Endothelial cell of umbilical vein (primary cell): ENCODE results near the gene NPAT. TPM values are rescaled to one million over a fixed set of nuclear protein-coding genes. Genes with fewer than 3 reads are reported as not detected.

ENCODE experiments used
- BruUV-seq: library from RNA; stranded (reverse); fragments of 400-500 nt; replicated peaks from 2 replicates; lab custom pipeline; 2021; lab: Mats Ljungman, UMichigan
- CTCF ChIA-PET: fragments of 300-600, 350-600 bp; sonication (Branson Sonifier 250); formaldehyde crosslinking; loops from one replicate; lab custom pipeline; 2021; ENCODE audit warnings: antibody characterized with exemption, inconsistent platforms; lab: Charles Lee
- POLR2A ChIA-PET: fragments of 300-600, 350-600 bp; sonication (Branson Sonifier 250); formaldehyde crosslinking; loops from one replicate; lab custom pipeline; 2021; ENCODE audit warnings: antibody characterized with exemption, inconsistent platforms; lab: Charles Lee
- DNase-seq: peaks from one replicate; pipeline ENCODE4 v3.0.0-alpha.2; 2011; ENCODE audit warnings: low read depth, low spot score
- FAIRE-seq: peaks from 2 replicates; lab custom pipeline; 2011; peaks lifted over from hg19 to GRCh38; lab: Jason Lieb, UNC
- H2AFZ ChIP-seq: 2 replicates; pipeline ENCODE4 v1.6.0; 2012; ENCODE audit warnings: low read depth, low read length, control low read depth, inconsistent platforms
- H3K27ac ChIP-seq: 2 replicates; pipeline ENCODE4 v1.5.1; 2011; ENCODE audit warnings: low read depth, mild to moderate bottlenecking, control low read depth, low read length, moderate library complexity; ENCODE audit not compliant: insufficient read depth
- H3K27me3 ChIP-seq, 2 experiments: 2 replicates each; pipeline versions ENCODE4 v1.6.0 to v1.6.1; 2011; ENCODE audit warnings: low read length in 2 of 2, mixed read lengths in 1 of 2; ENCODE audit not compliant: control insufficient read depth in 2 of 2, insufficient read depth in 2 of 2
- H3K36me3 ChIP-seq, 2 experiments: 2 replicates in 1 of 2; 3 replicates in 1 of 2; pipeline ENCODE4 v1.5.1; 2011; ENCODE audit warnings: low read length in 2 of 2, mild to moderate bottlenecking in 1 of 2, moderate library complexity in 1 of 2; ENCODE audit not compliant: control insufficient read depth in 2 of 2, insufficient read depth in 2 of 2; ENCODE audit errors: extremely low read depth in 1 of 2
- H3K4me1 ChIP-seq: 3 replicates; pipeline ENCODE4 v1.5.1; 2011; ENCODE audit warnings: mild to moderate bottlenecking, low read length; ENCODE audit not compliant: control insufficient read depth, insufficient read depth; ENCODE audit errors: extremely low read depth
- H3K4me2 ChIP-seq: 2 replicates; pipeline ENCODE4 v1.6.1; 2011; ENCODE audit warnings: low read length, control low read depth, mixed read lengths; ENCODE audit not compliant: insufficient read depth
- H3K4me3 ChIP-seq, 3 experiments: fragments of 200-600 bp in 1 of 3; sonication (generic), shearing (Covaris generic) in 1 of 3; replicated peaks in 1 of 3; 2 replicates each; pipeline ENCODE4 v1.5.1; 2011 to 2016; ENCODE audit warnings: control low read depth in 3 of 3, low read length in 3 of 3, mild to moderate bottlenecking in 2 of 3, inconsistent platforms in 1 of 3, low read depth in 1 of 3, moderate library complexity in 1 of 3; ENCODE audit not compliant: insufficient read depth in 1 of 3
- H3K79me2 ChIP-seq: 2 replicates; pipeline ENCODE4 v1.6.0; 2012; ENCODE audit warnings: low read length, inconsistent platforms; ENCODE audit not compliant: control insufficient read depth, insufficient read depth
- H3K9ac ChIP-seq: replicated peaks from 2 replicates; pipeline ENCODE3; 2011; ENCODE audit warnings: low read length, control low read depth; ENCODE audit not compliant: insufficient read depth; ENCODE audit errors: extremely low read depth
- H3K9me1 ChIP-seq: replicated peaks from 3 replicates; pipeline ENCODE4 v1.6.0; 2011; ENCODE audit warnings: mild to moderate bottlenecking, low read length; ENCODE audit not compliant: control insufficient read depth, insufficient read depth; ENCODE audit errors: extremely low read depth
- H3K9me3 ChIP-seq: replicated peaks from 2 replicates; pipeline ENCODE4 v1.5.1; 2012; ENCODE audit warnings: low read length, inconsistent platforms; ENCODE audit not compliant: control insufficient read depth, insufficient read depth
- H4K20me1 ChIP-seq: replicated peaks from 2 replicates; pipeline ENCODE3; 2011; ENCODE audit warnings: mild to moderate bottlenecking, low read length; ENCODE audit not compliant: control insufficient read depth, insufficient read depth; ENCODE audit errors: extremely low read depth
- EZH2 ChIP-seq: IDR thresholded peaks from 2 replicates; pipeline ENCODE4 v1.6.1; 2012; ENCODE audit warnings: borderline replicate concordance, low read depth, mild to moderate bottlenecking, moderate library complexity, low read length, inconsistent platforms; ENCODE audit not compliant: severe bottlenecking
- FOS ChIP-seq: IDR thresholded peaks from 2 replicates; pipeline ENCODE4 v1.6.1; 2011; ENCODE audit warnings: mild to moderate bottlenecking, low read length, moderate library complexity, borderline replicate concordance; ENCODE audit not compliant: insufficient read depth
- GATA2 ChIP-seq: IDR thresholded peaks from 2 replicates; pipeline ENCODE4 v1.7.0; 2011; ENCODE audit warnings: low read depth, mild to moderate bottlenecking, moderate library complexity, mixed read lengths, low read length; ENCODE audit not compliant: insufficient read length, insufficient read depth
- JUN ChIP-seq: IDR thresholded peaks from 2 replicates; pipeline ENCODE4 v1.6.1; 2011; ENCODE audit warnings: borderline replicate concordance, low read depth; ENCODE audit not compliant: insufficient read length, insufficient read depth
- MYC ChIP-seq: IDR thresholded peaks from one replicate; pipeline ENCODE4 v1.6.1; 2011; ENCODE audit warnings: mild to moderate bottlenecking, low read depth, low read length
- POLR2A ChIP-seq: IDR thresholded peaks from 2 replicates; pipeline ENCODE4 v1.6.1; 2012; ENCODE audit warnings: low read depth, mild to moderate bottlenecking, control low read depth, low read length
- POLR2AphosphoS5 ChIP-seq: IDR thresholded peaks from 2 replicates; pipeline ENCODE4 v1.6.1; 2012; ENCODE audit warnings: low read depth, mild to moderate bottlenecking, control low read depth, low read length, moderate library complexity; ENCODE audit not compliant: insufficient read depth
- dilution Hi-C: fragments of 300-500 bp; cut with MboI; formaldehyde crosslinking; loops from one replicate; pipeline ENCODE4 v1.15.0; 2019; ENCODE audit warnings: low sequenced_read_pairs; ENCODE audit not compliant: extremely low pct_ligation_motif_present
- intact Hi-C: fragments of 100-400 bp; cut with micrococcal nuclease; formaldehyde crosslinking; loops from one replicate; pipeline ENCODE4 v1.10.0; 2022
- polyA plus RNA-seq, 4 experiments: library from polyadenylated mRNA; depleted of rRNA in 3 of 4; stranded (reverse) in 3 of 4; unstranded in 1 of 4; fragments of >200 nt; gene quantifications; 2 replicates each; pipeline versions ENCODE4 v1.2.1 to v1.2.3, GENCODE V29; 2011 to 2012; ENCODE audit warnings: missing spikeins in 1 of 4
- total RNA-seq: library from RNA; stranded (reverse); gene quantifications from 2 replicates; pipeline ENCODE4 v1.2.3, GENCODE V29; 2021
- TF ChIP-seq, protein P1 (sequence below), 2 donors: IDR thresholded peaks; 1 replicate in 1 of 2; 2 replicates in 1 of 2; pipeline ENCODE4 v1.5.1; 2011; ENCODE audit warnings: low read length in 2 of 2, mild to moderate bottlenecking in 2 of 2, moderate library complexity in 2 of 2, control low read depth in 1 of 2, inconsistent platforms in 1 of 2, low read depth in 1 of 2; ENCODE audit not compliant: insufficient read depth in 1 of 2; ENCODE audit errors: extremely low read depth in 1 of 2
- TF ChIP-seq, protein P2 (sequence below): IDR thresholded peaks from 2 replicates; pipeline ENCODE4 v1.6.1; 2011; ENCODE audit not compliant: insufficient read depth, insufficient read length

The NPAT gene
- total and polyA plus RNA-seq, 2 donors (not counting 3 experiments of a cell fraction or from before 2014, with no cell fraction given): 4.4 to 19.0 TPM

DNA sequence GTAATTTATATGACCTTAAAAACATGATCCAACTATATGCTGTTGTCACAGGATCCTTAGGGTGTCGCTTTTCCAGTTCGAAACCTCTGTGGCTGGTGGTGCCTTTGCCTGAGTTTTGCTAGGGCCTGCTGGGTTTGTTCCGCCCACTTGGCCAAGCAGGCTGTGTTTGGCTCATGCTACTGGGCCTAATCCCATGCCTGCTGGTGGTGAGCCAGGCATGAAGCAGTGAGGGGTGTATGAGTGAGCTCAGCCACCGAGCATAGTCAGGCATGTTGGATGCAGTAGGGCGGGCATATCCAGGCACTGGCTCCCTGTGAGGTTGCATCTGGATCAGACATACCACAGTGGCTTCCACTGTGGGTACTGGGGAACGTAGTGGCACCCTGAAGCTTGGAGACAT lies 16.3 kb downstream of the NPAT start:
- dilution Hi-C loops: no loop called here

DNA sequence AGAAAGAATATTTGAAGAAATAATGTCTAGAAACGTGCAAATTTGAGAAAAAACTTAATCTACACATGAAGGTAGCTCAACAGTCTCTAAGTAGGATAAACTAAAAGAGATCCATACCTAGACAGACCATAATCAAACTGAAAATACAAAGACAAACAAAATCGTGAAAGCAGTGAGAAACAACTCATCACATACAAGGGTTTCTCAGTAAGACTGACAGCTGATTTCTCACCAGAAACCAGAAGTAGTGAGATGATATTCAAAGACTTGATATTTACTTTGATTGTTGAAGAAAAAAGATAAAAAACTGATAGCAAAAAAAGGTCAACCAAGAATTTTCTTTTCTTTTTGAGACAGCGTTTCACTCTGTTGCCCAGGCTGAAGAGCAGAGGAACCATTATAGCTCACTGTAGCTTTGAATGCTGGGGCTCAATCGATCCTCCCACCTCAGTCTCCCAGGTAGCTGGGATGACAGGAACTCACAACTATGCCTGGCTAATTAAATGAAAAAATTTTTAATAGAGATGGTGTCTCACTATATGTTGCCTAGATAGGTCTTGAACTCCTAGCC lies 17.4 kb downstream of the NPAT start:
- no peaks in the 10 kb centered on the region for H3K27me3 ChIP-seq
- no peak overlapping the region for H3K4me2 ChIP-seq
- H3K36me3 ChIP-seq: peaks cover 12 to 25% of the 10 kb centered on the region in 2 experiments
- no peaks in the 10 kb centered on the region for H4K20me1 ChIP-seq
- dilution Hi-C loops (no loop called here), intact Hi-C loops (no loop called here)
- H3K4me3 ChIP-seq: no peak overlapping the region
- FAIRE-seq: no peak
- H2AFZ ChIP-seq: no peak overlapping the region
- TF ChIP-seq GATA2: no peak
- no peak for TF ChIP-seq MYC
- TF ChIP-seq, protein P1, sequence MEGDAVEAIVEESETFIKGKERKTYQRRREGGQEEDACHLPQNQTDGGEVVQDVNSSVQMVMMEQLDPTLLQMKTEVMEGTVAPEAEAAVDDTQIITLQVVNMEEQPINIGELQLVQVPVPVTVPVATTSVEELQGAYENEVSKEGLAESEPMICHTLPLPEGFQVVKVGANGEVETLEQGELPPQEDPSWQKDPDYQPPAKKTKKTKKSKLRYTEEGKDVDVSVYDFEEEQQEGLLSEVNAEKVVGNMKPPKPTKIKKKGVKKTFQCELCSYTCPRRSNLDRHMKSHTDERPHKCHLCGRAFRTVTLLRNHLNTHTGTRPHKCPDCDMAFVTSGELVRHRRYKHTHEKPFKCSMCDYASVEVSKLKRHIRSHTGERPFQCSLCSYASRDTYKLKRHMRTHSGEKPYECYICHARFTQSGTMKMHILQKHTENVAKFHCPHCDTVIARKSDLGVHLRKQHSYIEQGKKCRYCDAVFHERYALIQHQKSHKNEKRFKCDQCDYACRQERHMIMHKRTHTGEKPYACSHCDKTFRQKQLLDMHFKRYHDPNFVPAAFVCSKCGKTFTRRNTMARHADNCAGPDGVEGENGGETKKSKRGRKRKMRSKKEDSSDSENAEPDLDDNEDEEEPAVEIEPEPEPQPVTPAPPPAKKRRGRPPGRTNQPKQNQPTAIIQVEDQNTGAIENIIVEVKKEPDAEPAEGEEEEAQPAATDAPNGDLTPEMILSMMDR (IDR thresholded peaks at IDR 0.05; ENCODE audit: extremely low read depth in 1 of 2, insufficient read depth in 1 of 2, low read depth in 1 of 2, low read length in 2 of 2): no peak
- TF ChIP-seq EZH2: no peak
- TF ChIP-seq, protein P2, sequence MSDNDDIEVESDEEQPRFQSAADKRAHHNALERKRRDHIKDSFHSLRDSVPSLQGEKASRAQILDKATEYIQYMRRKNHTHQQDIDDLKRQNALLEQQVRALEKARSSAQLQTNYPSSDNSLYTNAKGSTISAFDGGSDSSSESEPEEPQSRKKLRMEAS: no peak
- TF ChIP-seq POLR2A: no peak
- no peak for TF ChIP-seq POLR2AphosphoS5
- TF ChIP-seq FOS: no peak
- TF ChIP-seq JUN: no peak
- H3K4me1 ChIP-seq: no peaks in the 10 kb centered on the region
- no peaks in the 10 kb centered on the region for H3K9me3 ChIP-seq
- H3K9ac ChIP-seq: no peak overlapping the region
- H3K79me2 ChIP-seq: peaks cover 42% of the 10 kb centered on the region
- no TSS peak for BruUV-seq
- CTCF ChIA-PET: no interaction called here
- H3K9me1 ChIP-seq: no peaks in the 10 kb centered on the region
- POLR2A ChIA-PET: no interaction called here
- no peak for DNase-seq
- no peak overlapping the region for H3K27ac ChIP-seq

More for the DNA sequence above, 16.3 kb downstream of the NPAT start:
- H3K36me3 ChIP-seq: peaks cover 12 to 28% of the 10 kb centered on the region in 2 experiments
- ChIA-PET POLR2A (no interaction called here), CTCF (no interaction called here)
- no peaks in the 10 kb centered on the region for H3K4me1 ChIP-seq
- no peaks in the 10 kb centered on the region for H3K27me3 ChIP-seq
- intact Hi-C loops: no loop called here
- TF ChIP-seq MYC (no peak), EZH2 (no peak), GATA2 (no peak), POLR2AphosphoS5 (no peak)
- TF ChIP-seq, protein P1 (IDR thresholded peaks at IDR 0.05; ENCODE audit: extremely low read depth in 1 of 2, insufficient read depth in 1 of 2, low read depth in 1 of 2, low read length in 2 of 2): no peak
- no peaks in the 10 kb centered on the region for H3K9me3 ChIP-seq
- no TSS peak for BruUV-seq
- no peak overlapping the region for H3K4me3 ChIP-seq
- FAIRE-seq (no peak), DNase-seq (no peak)
- no peak overlapping the region for H3K9ac ChIP-seq
- H3K9me1 ChIP-seq: no peaks in the 10 kb centered on the region
- H3K4me2 ChIP-seq: no peak overlapping the region
- H2AFZ ChIP-seq: no peak overlapping the region
- H4K20me1 ChIP-seq: no peaks in the 10 kb centered on the region
- H3K79me2 ChIP-seq: peaks cover 50% of the 10 kb centered on the region
- H3K27ac ChIP-seq: no peak overlapping the region
